Nephron progenitor cell (in vitro differentiated cells): ENCODE measurements around the gene SLC23A3.

Source experiments
- DNase-seq: peaks from one replicate; pipeline ENCODE4 v3.0.0; 2021
- H3K27ac Mint-ChIP-seq: 2 replicates; pipeline ENCODE4 v1.8.0; 2021; ENCODE audit warnings: mild to moderate bottlenecking, moderate library complexity, mixed read lengths
- H3K27me3 Mint-ChIP-seq: 2 replicates; pipeline ENCODE4 v1.8.0; 2021; ENCODE audit warnings: mild to moderate bottlenecking, low read depth, mixed read lengths; ENCODE audit not compliant: poor library complexity
- H3K36me3 Mint-ChIP-seq: 2 replicates; pipeline ENCODE4 v1.8.0; 2021; ENCODE audit warnings: low read depth, mixed read lengths
- H3K4me1 Mint-ChIP-seq: 2 replicates; pipeline ENCODE4 v1.8.0; 2021; ENCODE audit warnings: mixed read lengths
- H3K4me3 Mint-ChIP-seq: 2 replicates; pipeline ENCODE4 v1.8.0; 2021; ENCODE audit warnings: mild to moderate bottlenecking, moderate library complexity, mixed read lengths
- H3K9me3 Mint-ChIP-seq: 2 replicates; pipeline ENCODE4 v1.8.0; 2021; ENCODE audit warnings: mild to moderate bottlenecking, moderate library complexity, mixed read lengths
- CTCF ChIP-seq: fragments of 200-600 bp; sonication (generic); IDR thresholded peaks from 2 replicates; pipeline ENCODE4 v1.5.0; 2021; ENCODE audit warnings: antibody characterized with exemption

The SLC23A3 gene

GRCh38 chr2:219183151-219183772 is 13.4 kb upstream of the SLC23A3 start:
- Mint-ChIP-seq H3K27ac (no peak overlapping the region), H3K27me3 (peaks cover 8% of the 10 kb centered on the region), H3K9me3 (no peaks in the 10 kb centered on the region), H3K36me3 (peaks cover 38% of the 10 kb centered on the region), H3K4me3 (no peak overlapping the region), H3K4me1 (peaks cover 12% of the 10 kb centered on the region)
- TF ChIP-seq CTCF: no peak
- no peak for DNase-seq

DNA sequence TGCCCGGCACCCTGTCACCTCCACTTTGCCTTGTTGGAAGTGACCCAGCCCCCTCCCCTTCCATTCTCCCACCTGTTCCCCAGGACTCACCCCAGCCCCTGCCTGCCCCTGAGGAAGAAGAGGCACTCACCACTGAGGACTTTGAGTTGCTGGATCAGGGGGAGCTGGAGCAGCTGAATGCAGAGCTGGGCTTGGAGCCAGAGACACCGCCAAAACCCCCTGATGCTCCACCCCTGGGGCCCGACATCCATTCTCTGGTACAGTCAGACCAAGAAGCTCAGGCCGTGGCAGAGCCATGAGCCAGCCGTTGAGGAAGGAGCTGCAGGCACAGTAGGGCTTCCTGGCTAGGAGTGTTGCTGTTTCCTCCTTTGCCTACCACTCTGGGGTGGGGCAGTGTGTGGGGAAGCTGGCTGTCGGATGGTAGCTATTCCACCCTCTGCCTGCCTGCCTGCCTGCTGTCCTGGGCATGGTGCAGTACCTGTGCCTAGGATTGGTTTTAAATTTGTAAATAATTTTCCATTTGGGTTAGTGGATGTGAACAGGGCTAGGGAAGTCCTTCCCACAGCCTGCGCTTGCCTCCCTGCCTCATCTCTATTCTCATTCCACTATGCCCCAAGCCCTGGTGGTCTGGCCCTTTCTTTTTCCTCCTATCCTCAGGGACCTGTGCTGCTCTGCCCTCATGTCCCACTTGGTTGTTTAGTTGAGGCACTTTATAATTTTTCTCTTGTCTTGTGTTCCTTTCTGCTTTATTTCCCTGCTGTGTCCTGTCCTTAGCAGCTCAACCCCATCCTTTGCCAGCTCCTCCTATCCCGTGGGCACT is 12.7 kb upstream of the SLC23A3 start:
- Mint-ChIP-seq H3K4me1 (peaks cover 14% of the 10 kb centered on the region), H3K9me3 (no peaks in the 10 kb centered on the region), H3K36me3 (peaks cover 38% of the 10 kb centered on the region), H3K27ac (no peak overlapping the region), H3K27me3 (peaks cover 5% of the 10 kb centered on the region), H3K4me3 (no peak overlapping the region)
- DNase-seq: no peak
- no peak for TF ChIP-seq CTCF

- peaks cover 38% of the 10 kb centered on the region for H3K36me3 Mint-ChIP-seq
- peaks cover 3% of the 10 kb centered on the region for H3K27me3 Mint-ChIP-seq
- no peak overlapping the region for H3K27ac Mint-ChIP-seq
- H3K4me1 Mint-ChIP-seq: peaks cover 20% of the 10 kb centered on the region
- H3K9me3 Mint-ChIP-seq: no peaks in the 10 kb centered on the region
- no peak for DNase-seq
- no peak for TF ChIP-seq CTCF
- H3K4me3 Mint-ChIP-seq: peak overlapping the region; percentile 12
Measured at GRCh38 chr2:219181531-219181930, 11.7 kb upstream of the SLC23A3 start.

DNA sequence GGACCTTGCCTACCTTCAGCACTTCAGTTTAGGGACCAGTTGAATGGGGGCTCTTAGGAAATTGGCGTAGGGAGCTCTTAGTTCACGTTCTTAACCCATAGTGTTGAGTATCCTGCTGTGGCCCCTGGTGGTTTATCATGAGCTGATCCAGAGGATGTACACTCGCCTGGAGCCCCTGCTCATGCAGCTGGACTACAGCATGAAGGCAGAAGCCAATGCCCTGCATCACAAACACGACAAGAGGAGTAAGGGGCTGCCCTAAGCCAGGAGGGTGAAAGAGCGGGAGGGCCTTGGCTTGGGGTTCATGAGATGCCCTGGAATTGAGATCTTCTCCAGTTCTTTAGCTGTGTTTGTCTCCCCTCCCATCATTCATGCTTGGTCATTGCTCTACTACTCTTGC is 11.1 kb upstream of the SLC23A3 start:
- no peak overlapping the region for H3K27ac Mint-ChIP-seq
- no peak for DNase-seq
- H3K27me3 Mint-ChIP-seq: peaks cover 3% of the 10 kb centered on the region
- peaks cover 38% of the 10 kb centered on the region for H3K36me3 Mint-ChIP-seq
- no peak for TF ChIP-seq CTCF
- no peaks in the 10 kb centered on the region for H3K9me3 Mint-ChIP-seq
- H3K4me3 Mint-ChIP-seq: peak overlapping the region; percentile 52
- H3K4me1 Mint-ChIP-seq: peaks cover 23% of the 10 kb centered on the region

DNA sequence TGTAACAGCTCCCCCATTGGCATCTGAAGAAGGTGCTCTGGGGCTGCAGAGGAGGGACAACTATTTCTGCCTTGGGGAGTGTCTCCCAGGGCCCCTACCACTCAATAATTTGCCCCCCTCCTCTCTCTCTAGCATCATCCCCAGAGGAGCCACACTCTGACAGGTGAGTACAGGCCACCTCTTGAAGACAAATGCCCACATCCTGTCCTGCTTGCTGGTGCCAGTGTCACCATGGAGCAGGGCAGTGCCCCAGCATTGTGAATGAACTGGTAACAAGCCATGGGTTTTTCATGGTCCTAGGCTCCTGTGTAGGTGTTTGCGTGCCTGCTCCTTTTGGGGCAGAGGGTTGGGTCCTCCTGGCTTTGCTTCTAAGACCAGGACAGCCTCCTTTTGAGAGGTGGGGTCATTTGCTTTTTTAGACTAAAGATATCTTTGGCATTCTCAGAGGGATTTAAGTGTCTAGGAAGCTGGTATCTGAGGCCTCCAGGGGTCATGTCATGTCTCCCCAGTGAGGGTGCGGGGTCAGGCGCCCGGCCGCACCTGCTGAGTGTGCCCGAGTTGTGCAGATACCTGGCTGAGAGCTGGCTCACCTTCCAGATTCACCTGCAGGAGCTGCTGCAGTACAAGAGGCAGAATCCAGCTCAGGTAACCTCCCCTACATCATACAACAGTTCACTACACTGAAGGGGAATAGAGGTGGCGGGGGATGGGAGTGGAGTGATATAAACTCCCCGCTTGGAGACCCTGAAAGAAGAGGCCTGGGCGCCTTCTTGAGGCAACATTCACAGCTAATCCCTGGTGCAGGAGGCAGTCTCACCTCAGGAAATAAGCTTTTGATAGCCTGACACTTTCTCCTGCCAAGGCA is 10.0 kb upstream of the SLC23A3 start:
- Mint-ChIP-seq H3K27me3 (peaks cover 3% of the 10 kb centered on the region), H3K36me3 (peaks cover 33% of the 10 kb centered on the region), H3K4me1 (peaks cover 30% of the 10 kb centered on the region), H3K4me3 (peak overlapping the region; percentile 97), H3K9me3 (no peaks in the 10 kb centered on the region), H3K27ac (no peak overlapping the region)
- no peak for DNase-seq
- TF ChIP-seq CTCF: no peak
